ENCODE measurements around the gene UNC13B. TPM values are rescaled to one million over a fixed set of nuclear protein-coding genes. Genes with fewer than 3 reads are reported as not detected.

Gene UNC13B
- total RNA-seq, 1 experiment from 2014 or later, result 10.7 TPM

DNA sequence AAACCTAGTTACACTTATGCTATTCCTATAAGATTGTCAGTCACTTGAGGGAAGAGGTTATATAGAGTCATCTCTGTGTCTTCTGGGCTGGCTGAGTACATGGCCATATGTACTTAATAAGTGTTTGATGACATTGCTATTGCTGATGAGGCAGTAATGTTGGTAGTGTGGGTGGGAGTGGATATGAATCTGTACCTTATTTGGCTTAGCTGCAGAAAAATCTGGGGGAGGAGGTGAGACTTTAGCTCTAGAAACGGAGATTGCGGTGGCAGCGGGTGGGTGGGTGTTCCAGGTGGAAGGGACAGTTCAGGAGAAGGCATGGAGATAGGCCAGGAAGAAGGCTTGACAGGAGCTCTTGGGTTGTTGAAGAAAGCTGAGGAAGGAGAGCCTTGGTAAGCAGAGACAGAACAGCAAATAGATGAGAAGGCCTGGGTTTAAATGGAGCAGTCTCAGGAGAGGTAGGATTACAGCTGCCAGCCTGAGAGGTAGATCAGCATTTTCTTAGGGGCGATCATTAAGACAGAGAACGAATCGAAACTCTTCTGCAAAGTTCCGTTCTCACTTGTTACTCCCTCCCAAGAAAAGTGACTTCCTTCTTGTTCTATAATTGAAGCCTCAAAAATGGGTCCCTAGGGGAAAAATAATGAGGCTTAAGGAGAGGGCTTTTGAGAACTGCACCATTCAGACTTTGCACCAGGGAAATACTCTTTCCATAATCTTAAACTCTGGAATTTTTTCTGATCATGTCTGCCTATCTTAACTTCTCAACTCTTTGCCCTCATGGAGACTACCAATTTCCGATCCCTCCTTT lies 160.5 kb downstream of the UNC13B start:
- no peak for DNase-seq (ENCODE audit: low read depth)

DNA sequence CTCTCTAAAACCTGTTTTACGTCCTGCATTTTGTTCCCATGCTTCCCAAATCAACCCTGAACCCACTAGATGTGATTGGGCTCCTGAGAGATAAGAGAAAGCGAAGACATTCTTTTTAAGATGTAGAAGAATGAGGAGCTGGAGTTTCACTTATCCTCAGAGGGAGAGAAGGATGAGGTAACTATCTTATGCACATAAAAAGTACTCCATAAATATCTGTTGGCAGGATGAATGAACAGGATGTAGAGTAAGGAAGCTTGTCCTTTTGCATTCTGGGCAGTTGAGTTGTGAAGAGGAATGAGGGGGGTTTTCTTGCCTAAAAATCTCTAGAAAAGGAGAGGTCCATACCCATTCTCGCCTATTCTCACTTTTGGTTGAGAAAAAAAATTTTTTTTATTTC lies 163.2 kb downstream of the UNC13B start:
- DNase-seq (ENCODE audit: low read depth), result no peak

DNA sequence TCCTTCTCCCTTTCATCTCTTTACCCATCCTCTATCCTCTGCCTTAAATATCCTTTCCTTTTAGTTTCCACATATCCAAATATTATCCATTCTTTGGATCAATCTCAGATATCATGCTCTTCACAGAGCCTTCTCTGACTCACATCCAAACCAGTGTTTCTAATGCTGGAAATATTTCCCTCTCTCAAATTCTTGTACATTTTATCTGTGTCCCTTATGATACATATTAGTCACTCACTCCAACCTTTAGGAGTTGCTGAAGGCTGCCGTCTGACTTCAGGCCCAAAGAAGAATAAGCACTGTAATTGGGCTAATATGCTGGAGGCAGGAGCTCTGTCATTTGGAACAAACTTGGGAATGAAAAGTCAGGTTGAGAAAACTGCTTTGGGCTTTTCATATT lies 171.7 kb downstream of the UNC13B start:
- peak; percentile 76 for DNase-seq (ENCODE audit: low read depth)

DNA sequence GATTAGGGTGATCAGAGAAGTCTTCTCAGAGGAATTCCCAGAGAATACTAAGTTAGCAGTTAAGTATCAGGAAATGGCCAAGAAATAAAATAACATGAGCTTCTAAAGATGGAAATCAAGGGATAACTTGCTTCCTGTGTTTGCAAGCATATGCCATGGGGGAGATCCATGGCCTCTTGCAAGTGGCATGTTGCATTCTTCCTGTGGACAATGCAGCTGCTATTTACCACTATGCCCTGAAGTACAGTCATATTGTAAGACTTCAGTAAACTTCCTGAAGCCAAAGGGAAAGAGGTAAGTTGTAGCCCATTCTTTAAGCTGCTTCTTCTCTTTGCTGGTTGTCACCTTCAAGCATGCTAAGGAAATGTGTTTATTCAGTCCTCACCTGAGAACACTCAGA lies 173.4 kb downstream of the UNC13B start:
- peak; percentile 58 for DNase-seq (ENCODE audit: low read depth)

DNA sequence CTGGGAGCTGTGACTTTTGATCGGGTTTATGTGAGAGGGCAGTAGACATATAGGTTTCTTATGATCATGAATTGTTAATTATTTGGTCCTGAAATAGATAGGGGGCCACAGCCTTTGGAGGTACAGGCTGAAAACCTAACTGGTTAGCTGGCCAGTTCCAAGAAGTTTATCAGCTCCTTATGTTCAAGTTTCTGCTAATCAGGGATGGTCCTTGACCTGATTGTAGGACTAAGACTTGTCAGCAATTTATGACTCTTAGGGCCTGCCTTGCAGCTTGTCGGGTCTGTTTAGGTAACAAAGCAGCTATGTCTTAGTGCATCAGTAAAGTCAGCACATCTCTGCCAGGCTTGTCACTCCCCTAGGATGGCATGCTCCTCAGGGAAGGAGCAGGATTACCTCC lies 176.3 kb downstream of the UNC13B start:
- DNase-seq (ENCODE audit: low read depth), result no peak

DNA sequence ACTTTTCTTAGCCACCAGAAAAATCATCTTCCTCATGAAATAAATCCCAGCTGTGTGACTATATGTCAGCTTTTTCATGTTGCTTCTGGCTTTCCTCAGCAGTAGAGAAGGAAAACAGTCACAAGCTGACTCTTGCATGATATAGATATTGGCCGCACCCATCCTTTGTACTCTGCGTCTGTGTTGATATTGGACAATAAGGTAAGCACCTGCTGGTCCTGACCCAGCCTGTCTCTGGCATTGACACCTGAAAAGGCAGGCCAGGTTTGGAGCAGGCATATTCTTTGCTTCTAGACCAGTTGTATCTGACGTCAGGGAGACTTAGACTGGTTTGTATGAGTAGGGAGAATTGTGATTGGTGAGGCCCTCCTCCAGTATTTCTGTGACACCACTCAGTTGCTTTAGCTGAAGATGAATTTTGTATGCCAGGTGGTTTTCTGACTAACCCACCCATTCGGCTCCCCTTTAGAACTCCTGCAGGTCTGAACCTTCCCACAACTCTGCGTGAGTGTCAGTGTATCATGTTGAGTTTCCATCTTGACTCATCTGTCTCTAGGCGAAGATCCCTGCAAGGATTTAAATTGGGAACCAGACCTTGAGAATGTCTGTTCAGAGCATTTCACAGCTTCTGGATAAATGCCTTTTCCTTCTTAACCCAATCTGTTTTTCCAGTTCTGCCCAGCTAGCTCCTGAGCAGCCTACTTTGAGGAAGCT lies 176.9 kb downstream of the UNC13B start:
- no peak for DNase-seq (ENCODE audit: low read depth)

DNA sequence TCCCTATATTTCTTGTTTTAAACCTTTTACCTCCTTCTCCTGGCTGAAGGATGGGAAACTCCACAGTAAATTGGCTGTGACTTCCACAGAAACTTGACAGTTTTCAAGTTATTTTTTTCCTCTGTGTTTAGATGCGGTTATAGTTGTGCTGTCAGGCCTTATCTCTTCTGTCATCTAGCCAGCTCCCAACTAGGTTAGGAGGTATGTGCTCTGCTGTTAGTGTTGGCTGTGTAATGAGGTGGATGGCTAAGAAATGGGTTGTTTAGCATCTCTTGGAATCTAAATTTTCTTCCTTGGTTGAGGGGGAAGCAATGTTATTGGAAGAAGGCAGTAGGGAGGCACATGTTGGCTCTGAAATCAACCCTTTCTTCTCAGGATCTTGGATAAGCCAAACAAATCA lies 178.2 kb downstream of the UNC13B start:
- DNase-seq (ENCODE audit: low read depth), result no peak

DNA sequence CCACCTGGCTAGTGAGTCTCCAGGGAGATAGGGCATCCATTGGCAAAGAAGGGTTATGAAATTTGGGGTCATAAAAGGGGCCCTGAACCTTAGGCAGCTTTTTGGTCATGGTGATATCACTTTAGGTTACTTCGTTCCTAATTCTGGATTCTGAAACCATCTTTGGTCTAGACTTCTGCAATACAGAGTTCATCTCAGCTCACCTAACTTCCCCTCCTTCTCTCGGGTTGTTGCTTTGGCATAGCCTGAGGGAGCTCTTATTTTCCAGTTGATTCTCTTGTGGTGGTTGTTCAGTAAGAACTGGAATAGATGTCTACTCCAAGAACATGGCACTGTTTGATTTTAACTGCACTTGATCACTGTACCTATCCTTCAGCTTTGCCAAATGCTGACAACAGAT lies 179.2 kb downstream of the UNC13B start:
- no peak for DNase-seq (ENCODE audit: low read depth)

DNA sequence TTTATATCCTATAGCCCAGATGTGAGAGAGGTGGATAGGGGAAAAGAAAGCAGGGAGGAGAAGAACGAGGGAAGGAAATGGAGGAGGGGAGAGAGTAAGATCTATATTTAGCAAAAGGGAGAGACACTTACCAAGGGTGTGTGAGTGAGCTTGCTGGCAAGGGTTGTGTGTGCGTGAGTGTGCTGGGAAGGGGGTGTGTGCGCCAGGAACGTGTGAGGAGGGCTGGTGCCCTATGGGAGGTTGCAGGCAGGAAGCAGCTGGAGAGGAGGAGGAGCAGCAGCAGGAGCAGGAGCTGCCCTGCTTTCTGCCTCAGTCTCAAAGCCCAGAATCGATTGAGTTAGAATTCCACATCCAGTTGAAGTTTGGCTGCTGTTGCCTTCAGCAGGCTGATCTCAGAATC lies 179.8 kb downstream of the UNC13B start:
- DNase-seq (ENCODE audit: low read depth), result peak; percentile 41

DNA sequence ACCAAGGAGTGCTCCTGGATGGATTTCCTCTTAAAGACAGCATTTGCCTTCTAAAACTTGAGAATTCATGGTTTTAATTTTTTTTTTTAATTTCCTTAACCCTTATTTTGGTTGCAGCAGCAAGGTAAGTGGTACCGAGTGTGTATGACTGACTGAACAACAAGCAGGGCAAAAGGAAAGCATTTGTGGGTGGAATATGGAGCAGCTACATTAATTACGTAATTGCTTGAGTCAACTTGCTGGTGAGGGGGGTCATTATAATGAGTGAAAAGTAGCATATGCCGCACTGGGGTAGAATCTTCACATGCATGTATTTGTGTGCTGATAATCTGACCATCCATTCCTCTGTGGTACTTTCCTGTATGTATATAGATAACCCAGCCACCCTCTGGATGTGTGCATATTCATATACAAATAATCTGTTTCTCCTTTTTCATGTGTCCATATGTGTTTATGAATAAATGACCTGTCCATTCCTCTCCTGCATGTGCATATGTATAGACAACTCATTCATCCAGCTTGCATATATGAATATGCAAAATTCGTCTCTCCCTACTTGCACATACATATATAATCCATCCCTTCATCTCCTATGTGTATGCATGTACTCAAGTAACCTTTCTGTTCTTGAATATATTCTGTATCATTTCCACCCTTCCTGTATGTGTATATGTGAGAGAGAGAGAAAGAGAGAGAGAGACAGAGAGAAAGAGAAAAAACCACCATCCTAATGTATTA lies 180.6 kb downstream of the UNC13B start:
- DNase-seq (ENCODE audit: low read depth), result no peak

DNA sequence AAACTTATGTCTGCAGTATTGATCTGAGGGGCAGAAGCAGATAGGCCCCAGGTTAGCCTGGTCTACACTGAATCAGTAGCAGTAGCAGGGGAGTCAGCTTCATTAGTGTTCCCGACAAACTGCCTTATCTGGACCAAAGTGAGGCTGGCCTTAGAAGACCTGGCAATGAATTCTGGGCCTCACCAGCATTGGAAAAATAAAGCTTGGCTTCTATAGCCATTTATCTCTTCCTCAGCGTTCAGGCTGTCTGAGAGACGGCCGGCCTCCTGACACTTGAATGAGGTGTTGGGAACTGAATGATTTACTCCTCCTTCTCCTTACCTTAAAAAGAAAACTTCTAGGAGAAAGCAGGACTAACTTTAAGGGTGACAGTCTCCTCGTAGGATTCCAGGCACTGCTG lies 186.3 kb downstream of the UNC13B start:
- no peak for DNase-seq (ENCODE audit: low read depth)

DNA sequence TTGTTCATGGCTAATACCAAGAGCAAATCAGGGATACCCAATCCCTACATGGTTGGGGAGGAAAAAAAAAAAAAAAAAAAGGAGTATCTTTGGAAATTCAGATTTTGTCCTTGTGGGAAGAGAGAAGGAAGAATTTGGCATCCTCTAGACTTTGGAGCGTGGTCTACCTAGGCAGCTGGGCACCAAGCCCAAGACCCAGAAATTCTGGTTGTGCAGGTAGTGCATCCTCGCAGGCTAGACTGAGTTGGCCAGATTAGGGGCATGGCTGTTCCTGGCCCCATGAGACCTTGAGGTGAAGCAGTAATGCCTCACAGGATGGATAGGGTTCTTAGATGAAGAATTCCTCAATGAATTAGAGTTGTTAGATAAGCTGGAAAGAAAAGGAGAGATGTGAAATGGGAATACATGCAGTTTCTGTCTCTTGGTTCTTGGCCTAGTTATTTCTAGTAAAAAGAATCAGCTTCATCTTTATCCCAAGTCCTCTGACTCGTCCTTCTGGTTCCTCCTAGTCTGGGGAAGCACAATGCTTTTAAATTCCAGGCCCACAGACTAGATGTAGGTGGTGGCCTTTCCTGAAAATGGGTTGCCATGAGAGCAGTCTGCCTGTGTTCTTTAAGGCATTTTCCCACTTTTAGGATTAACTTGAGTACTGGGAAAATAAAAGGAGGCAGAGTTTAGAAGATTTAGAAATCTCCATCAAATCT lies 187.6 kb downstream of the UNC13B start:
- no peak for DNase-seq (ENCODE audit: low read depth)

DNA sequence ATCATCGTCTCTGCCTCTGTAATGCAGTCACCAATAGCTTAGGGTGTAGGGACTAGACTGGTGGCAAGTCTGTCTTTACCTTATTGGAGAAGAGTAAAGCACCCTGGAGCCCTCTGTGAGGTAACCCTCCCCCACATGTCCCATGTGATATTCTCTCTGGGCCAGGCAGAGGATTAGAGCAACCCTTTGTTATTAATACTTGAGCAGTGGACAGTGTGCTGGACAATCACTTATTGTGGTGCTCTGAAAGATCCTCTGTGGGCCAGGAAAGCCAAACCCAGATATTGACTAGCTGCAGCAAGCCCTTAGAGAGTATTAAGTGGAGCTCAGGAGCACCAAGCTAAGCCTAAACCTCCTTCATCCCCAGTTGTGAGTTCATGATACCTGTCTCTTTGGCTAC lies 188.4 kb downstream of the UNC13B start:
- no peak for DNase-seq (ENCODE audit: low read depth)

DNA sequence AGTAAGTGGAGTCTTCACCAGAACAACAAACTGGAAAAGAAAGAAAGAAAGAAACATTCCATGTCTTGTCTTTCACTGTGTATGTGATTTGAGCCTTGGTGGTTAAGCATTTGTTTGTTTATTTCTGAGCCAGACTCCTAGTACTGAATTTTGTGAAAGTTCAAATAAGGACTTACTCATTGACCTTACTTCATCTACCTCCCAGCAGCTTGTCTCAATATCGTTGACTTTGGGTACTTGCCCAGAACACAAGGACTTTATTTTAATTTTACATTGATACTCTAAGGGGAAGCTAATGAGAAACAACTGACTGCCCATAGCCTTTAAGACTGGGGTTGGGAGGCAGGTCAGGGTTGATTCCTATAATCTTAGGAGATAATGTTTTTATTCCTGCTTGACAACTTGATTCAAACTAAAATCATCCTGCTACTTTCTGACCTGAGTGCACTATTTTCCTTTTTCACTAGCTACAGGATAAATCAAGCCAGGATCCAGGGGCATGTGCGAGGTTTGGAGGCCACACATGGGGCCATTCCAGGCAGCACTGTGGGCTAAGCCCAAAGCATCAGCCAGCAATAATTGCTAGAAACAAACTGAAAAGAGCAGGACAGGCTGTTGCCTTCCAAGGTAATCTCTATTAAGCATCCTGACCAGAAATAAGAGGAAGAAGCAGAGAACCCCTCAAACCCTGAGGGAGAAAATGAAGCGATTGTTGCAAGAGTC lies 189.2 kb downstream of the UNC13B start:
- DNase-seq (ENCODE audit: low read depth), result no peak

DNA sequence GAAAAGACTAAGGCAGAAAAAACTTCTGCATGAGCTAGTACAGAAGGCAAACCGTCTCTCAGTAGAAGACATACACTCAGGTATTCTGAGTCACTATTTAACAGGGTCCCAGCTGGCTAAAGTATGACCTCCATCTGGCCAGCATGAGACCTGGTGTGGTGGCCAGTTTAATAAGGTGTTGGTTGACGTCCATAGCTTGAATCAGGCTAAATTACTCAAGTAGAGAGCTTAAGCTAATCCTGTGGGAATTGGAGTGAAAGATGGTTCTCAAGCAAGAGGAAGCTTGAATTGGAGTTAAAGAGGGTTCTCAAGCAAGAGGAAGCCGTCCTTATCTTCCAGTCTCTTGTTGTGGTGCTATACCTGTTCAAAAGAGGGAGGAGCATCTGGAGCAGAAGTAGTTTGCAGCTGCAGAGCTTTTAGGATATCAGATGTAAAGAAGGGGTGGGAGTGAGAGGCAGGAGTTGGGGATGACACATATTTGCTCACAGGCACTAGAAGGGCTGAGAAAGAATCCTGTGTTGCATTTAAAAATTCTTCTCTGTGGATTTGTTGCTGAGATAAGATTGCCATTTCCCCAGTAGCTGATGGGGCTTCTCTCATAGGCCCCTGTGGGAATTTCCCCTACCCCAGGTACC lies 192.0 kb downstream of the UNC13B start:
- DNase-seq (ENCODE audit: low read depth), result no peak

DNA sequence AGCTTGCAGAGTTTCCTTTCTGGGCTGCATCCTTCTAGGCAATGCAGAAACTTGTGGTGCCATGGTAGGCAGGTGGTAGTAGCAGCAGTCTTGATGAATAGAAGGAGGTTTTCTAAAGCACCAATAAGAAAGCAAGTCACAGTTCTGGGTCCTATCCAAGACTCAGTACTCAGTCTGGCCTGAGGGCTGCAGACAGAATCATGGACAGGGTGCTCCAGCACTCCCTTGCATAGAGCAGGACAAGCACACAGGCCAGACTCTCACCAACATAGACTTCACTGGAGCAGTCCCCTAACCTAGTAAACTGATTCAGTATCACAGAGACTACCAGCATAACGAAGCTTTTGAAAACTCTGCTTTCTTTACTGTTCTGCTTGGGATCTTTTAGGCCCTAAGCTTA lies 194.1 kb downstream of the UNC13B start:
- no peak for DNase-seq (ENCODE audit: low read depth)

DNA sequence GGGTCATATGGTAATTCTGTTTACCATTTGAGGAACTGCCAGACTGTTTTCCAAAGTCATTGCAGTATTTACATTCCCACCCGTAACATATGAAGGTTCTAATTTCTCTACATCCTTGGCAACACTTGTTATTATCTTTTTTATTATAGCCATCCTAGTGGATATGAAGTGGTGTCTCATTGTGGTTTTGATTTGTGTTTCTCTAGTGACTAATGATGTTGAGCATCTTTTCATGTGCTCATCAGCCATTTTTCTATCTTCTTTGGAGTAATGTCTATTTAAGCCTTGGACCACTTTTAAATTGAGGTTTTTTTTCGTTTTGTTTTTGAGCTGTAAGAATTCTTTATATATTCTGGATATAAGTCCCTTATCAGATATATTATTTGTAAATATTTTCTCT lies 195.3 kb downstream of the UNC13B start:
- peak; percentile 41 for DNase-seq (ENCODE audit: low read depth)

DNA sequence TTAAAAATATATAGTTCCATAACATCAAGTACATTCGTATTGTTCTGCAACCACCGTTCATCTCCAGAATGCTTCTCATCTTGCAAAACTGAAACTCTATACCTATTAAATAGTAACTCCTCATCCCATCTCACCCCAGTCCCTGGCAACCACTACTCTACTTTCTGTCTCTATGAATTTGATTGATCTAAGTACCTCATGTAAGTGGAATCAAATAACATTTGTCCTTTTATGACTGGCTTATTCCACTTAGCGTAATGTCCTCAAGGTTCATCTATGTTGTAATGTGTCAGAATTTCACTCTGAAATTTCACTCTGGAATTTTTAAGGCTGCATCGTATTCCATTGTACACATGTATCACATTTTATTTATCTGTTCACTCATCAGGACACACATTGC lies 196.0 kb downstream of the UNC13B start:
- DNase-seq (ENCODE audit: low read depth), result no peak

DNA sequence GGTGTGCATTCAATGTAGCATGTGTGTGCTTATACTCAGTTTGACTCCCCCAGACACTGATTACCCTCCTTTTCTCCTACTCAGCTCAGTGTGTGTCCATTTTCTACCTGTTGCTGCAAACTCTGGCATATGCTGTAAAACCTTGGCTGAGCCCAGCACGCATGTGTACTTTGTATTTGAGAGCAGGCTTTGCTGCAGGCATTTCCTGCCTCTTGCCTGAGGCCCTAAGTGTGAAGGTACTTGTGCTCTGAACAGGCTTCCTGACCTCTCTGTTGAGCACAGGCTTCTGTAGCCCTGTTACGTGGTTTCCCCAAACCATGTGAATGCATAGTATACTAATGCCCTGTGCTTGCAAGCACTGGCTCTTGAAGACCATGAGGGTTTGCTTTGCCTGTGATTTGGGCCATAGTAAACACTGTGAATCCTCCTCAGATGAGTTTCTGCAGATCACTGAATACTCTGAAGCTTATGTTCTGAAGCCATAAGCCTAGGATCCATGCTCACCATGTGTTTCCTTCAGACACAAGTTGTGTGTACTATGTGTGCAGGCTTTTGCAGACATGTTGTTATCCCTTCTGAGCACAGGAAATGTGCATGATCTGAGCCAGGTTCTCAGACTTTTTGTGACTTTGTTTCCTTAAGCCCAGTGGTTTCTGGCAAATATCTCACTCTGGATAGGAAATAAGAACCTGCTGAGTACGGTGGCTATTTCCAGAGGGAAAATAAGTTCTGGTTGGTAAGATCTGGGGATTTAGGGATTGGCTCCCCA lies 203.2 kb downstream of the UNC13B start:
- DNase-seq (ENCODE audit: low read depth), result no peak

DNA sequence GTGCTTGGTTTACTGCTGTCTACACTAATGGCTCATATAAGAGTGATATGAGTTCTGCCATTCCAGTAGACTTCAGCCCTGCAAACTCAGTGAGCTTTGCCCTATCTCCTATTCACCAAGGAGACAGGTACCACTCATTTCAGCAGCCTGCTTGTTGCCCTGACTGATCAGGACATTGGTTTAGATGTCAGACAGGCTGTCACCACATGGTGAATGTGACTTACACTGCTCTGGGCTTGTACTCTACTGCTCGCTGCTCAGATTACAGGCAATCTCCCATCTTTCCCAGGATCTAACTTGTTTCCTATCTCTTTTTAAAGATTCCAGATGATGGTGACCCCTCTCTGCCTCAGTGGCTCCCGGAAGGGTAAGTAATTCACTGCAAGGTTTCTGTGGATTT lies 204.8 kb downstream of the UNC13B start:
- no peak for DNase-seq (ENCODE audit: low read depth)

All from HT1080 (cell line).